G401.6 (cell line): ENCODE results near the gene CES2.
"Not testable (repeated sequence)": the region's sequence is repeated elsewhere in the genome, so short reads cannot be mapped to it uniquely, and the experiment has no call there.

ENCODE experiments used
- FAIRE-seq: peaks from 2 replicates; lab custom pipeline; 2012; peaks lifted over from hg19 to GRCh38; lab: Jason Lieb, UNC

Gene CES2

GRCh38 chr16:66954097-66954659 lies 18.9 kb downstream of the CES2 start:
- FAIRE-seq: peak; percentile 81

DNA sequence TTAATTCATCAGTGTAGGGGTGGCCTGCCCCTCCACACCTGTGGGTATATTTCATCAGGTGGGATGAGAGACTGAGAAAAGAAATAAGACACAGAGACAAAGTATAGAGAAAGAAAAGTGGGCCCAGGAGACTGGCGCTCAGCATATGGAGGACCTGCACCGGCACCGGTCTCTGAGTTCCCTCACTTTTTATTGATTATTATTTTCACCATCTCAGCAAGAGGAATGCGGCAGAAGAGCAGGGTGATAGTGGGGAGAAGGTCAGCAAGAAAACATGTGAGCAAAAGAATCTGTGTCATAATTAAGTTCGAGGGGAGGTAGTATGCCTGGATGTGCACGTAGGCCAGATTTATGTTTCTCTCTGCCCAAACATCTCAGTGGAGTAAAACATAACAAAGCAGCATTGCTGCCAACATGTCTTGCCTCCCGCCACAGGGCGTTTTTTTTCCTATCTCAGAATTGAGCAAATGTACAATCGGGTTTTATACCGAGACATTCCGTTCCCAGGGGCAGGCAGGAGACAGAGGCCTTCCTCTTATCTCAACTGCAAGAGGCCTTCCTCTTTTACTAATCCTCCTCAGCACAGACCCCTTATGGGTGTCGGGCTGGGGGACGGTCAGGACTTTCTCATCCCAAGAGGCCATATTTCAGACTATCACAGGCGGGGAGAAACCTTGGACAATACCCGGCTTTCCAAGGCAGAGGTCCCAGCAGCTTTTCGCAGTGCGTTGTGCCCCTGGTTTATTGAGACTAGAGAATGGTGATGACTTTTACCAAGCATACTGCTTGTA lies 20.2 kb downstream of the CES2 start:
- not testable (repeated sequence) for FAIRE-seq

- not testable (repeated sequence) for FAIRE-seq
Measured at GRCh38 chr16:66956154-66956457, 20.8 kb downstream of the CES2 start.

GRCh38 chr16:66958857-66959703 lies 23.8 kb downstream of the CES2 start:
- no peak for FAIRE-seq

- no peak for FAIRE-seq
Measured at GRCh38 chr16:66959704-66960161, 24.4 kb downstream of the CES2 start.

GRCh38 chr16:66960270-66960669 lies 25.0 kb downstream of the CES2 start:
- no peak for FAIRE-seq

GRCh38 chr16:66961065-66961744 lies 25.9 kb downstream of the CES2 start, which contains the start of gene CES3:
TSS of gene CES3 (plus strand) at chr16:66961266. CDS start at chr16:66961308, 42 bp downstream.
- peak; percentile 84 for FAIRE-seq

GRCh38 chr16:66961914-66962313 lies 26.6 kb downstream of the CES2 start:
- no peak for FAIRE-seq

DNA sequence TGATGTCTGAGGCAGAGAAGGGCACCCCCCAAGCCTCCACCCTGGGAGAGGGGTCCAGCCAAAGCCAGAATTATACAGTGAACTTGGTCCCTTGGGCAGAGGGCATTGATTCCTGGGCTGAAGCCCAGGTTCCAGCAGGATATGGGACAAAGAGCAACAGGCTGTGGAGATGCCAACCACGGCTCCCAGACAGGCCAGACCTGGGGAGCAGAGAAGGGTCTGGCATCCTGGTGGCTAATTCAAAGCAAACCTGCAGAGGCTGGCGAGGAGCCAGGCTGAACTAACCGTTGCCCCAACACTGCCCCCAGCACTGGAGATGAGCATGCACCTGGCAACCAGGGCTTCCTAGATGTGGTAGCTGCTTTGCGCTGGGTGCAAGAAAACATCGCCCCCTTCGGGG lies 28.7 kb downstream of the CES2 start:
- no peak for FAIRE-seq

GRCh38 chr16:66968847-66969246 lies 33.5 kb downstream of the CES2 start:
- FAIRE-seq: no peak

GRCh38 chr16:66970775-66971720 lies 35.7 kb downstream of the CES2 start:
- no peak for FAIRE-seq

GRCh38 chr16:66972983-66973382 lies 37.7 kb downstream of the CES2 start:
- FAIRE-seq: no peak

DNA sequence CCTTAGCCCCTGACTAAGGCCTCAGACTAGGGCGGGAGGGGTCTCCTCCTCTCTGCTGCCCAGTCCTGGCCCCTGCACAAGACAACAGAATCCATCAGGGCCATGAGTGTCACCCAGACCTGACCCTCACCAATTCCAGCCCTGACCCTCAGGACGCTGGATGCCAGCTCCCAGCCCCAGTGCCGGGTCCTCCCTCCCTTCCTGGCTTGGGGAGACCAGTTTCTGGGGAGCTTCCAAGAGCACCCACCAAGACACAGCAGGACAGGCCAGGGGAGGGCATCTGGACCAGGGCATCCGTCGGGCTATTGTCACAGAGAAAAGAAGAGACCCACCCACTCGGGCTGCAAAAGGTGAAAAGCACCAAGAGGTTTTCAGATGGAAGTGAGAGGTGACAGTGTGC lies 38.4 kb downstream of the CES2 start:
- no peak for FAIRE-seq

GRCh38 chr16:66974156-66974931 lies 39.0 kb downstream of the CES2 start:
- not testable (repeated sequence) for FAIRE-seq

GRCh38 chr16:66974932-66975246 lies 39.6 kb downstream of the CES2 start:
- not testable (repeated sequence) for FAIRE-seq

- no peak for FAIRE-seq
Measured at GRCh38 chr16:66975302-66975893, 40.1 kb downstream of the CES2 start.

DNA sequence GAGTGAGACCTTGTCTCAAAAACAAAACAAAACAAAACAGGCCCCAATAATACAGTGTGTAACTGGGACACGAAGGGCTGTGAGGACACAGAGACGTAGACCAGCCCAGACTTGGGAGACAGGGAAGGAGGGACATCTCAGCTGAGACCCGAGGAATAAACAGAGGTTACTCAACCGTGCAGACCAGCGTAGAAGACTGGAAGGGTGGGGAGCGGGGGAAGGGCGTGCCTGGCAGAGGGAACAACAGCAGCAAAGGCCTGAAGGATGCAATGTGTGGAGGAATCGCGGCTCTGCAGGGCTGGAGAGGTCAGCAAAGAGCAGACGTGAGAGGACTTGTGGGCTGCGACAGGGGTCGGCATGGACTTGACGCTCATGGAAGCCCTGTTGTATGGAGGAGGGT lies 41.4 kb downstream of the CES2 start:
- FAIRE-seq: no peak

- no peak for FAIRE-seq
Measured at GRCh38 chr16:66977341-66978113, 42.2 kb downstream of the CES2 start.

DNA sequence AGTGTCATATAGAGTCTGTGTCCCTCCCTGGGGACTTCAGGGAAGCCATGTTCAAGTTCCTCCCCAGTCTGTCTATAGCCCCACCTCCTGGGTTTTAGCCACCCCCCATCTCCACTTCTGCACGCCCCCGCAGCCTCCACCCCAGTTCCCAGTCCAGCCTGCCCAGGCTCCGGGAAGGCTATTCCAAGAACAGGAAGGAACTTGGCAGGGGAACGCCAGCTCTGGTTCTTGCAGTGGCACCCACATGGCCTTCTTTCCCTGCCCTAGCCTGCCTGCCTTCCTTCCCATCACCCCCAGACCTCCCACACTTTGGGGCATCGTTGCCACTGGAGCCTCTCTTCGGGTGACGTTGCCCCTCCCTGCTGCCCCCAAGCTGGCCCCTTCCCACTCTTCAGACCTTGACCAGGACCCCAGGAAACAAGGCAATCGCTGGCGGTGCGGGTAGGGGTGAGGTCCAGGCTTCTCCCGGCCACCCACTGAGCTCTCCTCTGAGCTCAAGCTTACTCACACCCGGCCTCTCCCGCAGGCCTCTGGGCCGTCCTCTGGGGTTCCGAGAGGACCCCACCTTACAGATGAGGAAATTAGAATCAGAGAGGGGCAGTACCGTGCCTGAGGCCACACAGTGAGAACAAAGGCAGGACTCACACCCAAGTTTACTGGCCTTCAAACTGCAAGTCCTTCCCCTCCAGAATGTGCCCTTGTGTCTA lies 43.8 kb downstream of the CES2 start:
- FAIRE-seq: no peak
